Testis (tissue), 3 donors: ENCODE data around the gene PFDN5. TPM values are rescaled to one million over a fixed set of nuclear protein-coding genes. Genes with fewer than 3 reads are reported as not detected.
A peak's percentile ranks its signal among the peaks of the same experiment; 100 is the strongest.

Experiments used
- DNase-seq: peaks from one replicate; pipeline ENCODE4 v3.0.0-alpha.2; 2019
- H3K27ac ChIP-seq, 2 donors: fragments of 200-600 bp; sonication (generic); one replicate each; pipeline ENCODE4 v1.5.1; 2019
- H3K27me3 ChIP-seq: fragments of 200-600 bp; sonication (generic); one replicate; pipeline ENCODE4 v1.5.1; 2019
- H3K36me3 ChIP-seq: fragments of 200-600 bp; sonication (generic); one replicate; pipeline ENCODE4 v1.5.1; 2017; ENCODE audit warnings: low read depth; ENCODE audit errors: missing control alignments
- H3K4me1 ChIP-seq: fragments of 200-600 bp; sonication (generic); one replicate; pipeline ENCODE4 v1.5.1; 2019
- H3K4me3 ChIP-seq, 2 donors: fragments of 200-600 bp; sonication (generic); one replicate each; pipeline ENCODE4 v1.5.1; 2017 to 2019
- H3K9me3 ChIP-seq: fragments of 200-600 bp; sonication (generic); one replicate; pipeline ENCODE4 v1.5.1; 2017
- CTCF ChIP-seq, 3 experiments: fragments of 450-650 bp in 2 of 3; fragments of 200-600 bp in 1 of 3; sonication (generic) in 1 of 3; IDR thresholded peaks; one replicate each; pipeline ENCODE4 v1.5.1; 2016 to 2019; ENCODE audit warnings: antibody characterized with exemption in 3 of 3, mild to moderate bottlenecking in 2 of 3, moderate library complexity in 1 of 3
- POLR2A ChIP-seq: fragments of 450-650 bp; IDR thresholded peaks from one replicate; pipeline ENCODE4 v1.6.1; 2017; ENCODE audit warnings: antibody characterized with exemption, mild to moderate bottlenecking, moderate library complexity
- WGBS, 2 donors: methylation state at CpG; one replicate each; pipeline ENCODE4 v1.1.5; 2018; 5-methylcytosine and 5-hydroxymethylcytosine counted together
- intact Hi-C: fragments of 100-400 bp; cut with DNase I; formaldehyde crosslinking; loops from one replicate; pipeline ENCODE4 v1.15.1; 2023; ENCODE audit warnings: low total_unique reads
- polyA plus RNA-seq: library from polyadenylated mRNA; stranded (reverse); fragments of 350-450 nt; fragmentation: Illumina TruSeq; extraction: RNeasy Lipid Tissue Mini Kit (QIAGEN cat#74804); gene quantifications from one replicate; pipeline ENCODE4 v1.2.3, GENCODE V29; 2014; ENCODE audit warnings: low read depth, low replicate concordance; ENCODE audit not compliant: insufficient read depth
- total RNA-seq, 2 donors: library from RNA; depleted of rRNA; stranded (reverse); fragments of >200 nt; gene quantifications; one replicate each; pipeline ENCODE4 v1.2.3, GENCODE V29; 2016

PFDN5 gene
- total and polyA plus RNA-seq, 3 donors from 2014 or later, result 430 to 797 (median 494) TPM

GRCh38 chr12:53343449-53343848 is 48.1 kb downstream of the PFDN5 start:
- 61 to 63% methylated on average over 3 of the region's 3 CpGs for WGBS, 2 donors
- TF ChIP-seq POLR2A (no peak), CTCF (IDR thresholded peaks at IDR 0.05) (no peak)
- Histone ChIP-seq H3K4me1 (peaks cover 8% of the 10 kb centered on the region), H3K27me3 (no peaks in the 10 kb centered on the region), H3K27ac (no peak overlapping the region), H3K4me3 (no peak overlapping the region), H3K36me3 (no peaks in the 10 kb centered on the region), H3K9me3 (no peaks in the 10 kb centered on the region)
- DNase-seq, result no peak
- intact Hi-C loops, result no loop called here

- no peak for DNase-seq
- Histone ChIP-seq H3K9me3 (no peaks in the 10 kb centered on the region), H3K4me3 (no peak overlapping the region), H3K27me3 (no peaks in the 10 kb centered on the region), H3K36me3 (no peaks in the 10 kb centered on the region), H3K4me1 (peaks cover 8% of the 10 kb centered on the region), H3K27ac (no peak overlapping the region)
- WGBS, 2 donors, result 78 to 91% methylated on average over 4 of the region's 4 CpGs
- no peak for TF ChIP-seq POLR2A
- TF ChIP-seq CTCF (IDR thresholded peaks at IDR 0.05), result no peak
- intact Hi-C loops, result no loop called here
Observed at GRCh38 chr12:53343969-53344368, 48.6 kb downstream of the PFDN5 start.

GRCh38 chr12:53344487-53344823 is 49.1 kb downstream of the PFDN5 start:
- DNase-seq, result no peak
- intact Hi-C loops, result no loop called here
- H3K4me3 ChIP-seq, result peak overlapping the region; percentile 60 to 76
- H3K9me3 ChIP-seq, result no peaks in the 10 kb centered on the region
- 3 to 6% methylated on average over 8 to 19 of the region's 19 CpGs for WGBS, 2 donors
- peaks cover 8% of the 10 kb centered on the region for H3K4me1 ChIP-seq
- H3K27ac ChIP-seq, result no peak overlapping the region
- H3K36me3 ChIP-seq, result no peaks in the 10 kb centered on the region
- H3K27me3 ChIP-seq, result no peaks in the 10 kb centered on the region
- TF ChIP-seq CTCF (IDR thresholded peaks at IDR 0.05), result no peak
- no peak for TF ChIP-seq POLR2A

DNA sequence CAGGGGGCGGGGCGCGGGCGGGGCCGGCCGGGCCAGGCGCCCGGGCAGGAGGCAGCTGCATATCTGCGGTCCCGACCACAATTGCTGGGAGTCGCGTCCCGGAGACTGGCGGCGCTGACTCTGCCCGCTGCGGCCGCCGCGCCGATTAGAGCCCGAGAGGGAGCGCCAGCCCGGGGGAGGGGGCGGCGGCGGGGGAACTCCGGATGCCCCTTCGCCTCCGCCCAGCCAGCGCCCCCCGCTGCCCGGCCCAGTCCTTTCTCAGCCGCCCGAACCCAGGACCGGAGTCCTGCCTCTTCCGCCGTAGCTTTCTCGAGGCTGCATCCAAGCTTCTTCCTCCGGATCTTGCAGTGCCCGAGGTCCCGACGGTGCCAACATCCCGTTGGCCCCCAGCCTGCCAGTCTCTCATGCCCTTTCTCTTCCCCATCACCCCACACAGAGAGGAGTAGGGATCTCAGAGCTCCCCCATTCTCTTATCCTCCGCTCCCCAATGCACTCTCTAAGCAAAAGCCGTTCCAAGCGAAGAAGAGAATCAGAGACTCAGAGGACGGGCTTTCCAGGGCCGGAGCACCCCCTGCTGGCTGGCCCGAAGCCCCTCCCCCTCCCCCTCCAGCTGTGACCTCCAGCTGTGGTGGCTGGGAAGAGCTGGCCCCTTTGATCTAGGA is 49.6 kb downstream of the PFDN5 start:
- peak; percentile 76 for DNase-seq
- Histone ChIP-seq H3K27me3 (no peaks in the 10 kb centered on the region), H3K4me1 (peaks cover 8% of the 10 kb centered on the region), H3K9me3 (no peaks in the 10 kb centered on the region), H3K36me3 (no peaks in the 10 kb centered on the region), H3K4me3 (peak overlapping the region; percentile 60 to 76), H3K27ac (peak overlapping the region; percentile 50 to 73)
- intact Hi-C loops, result no loop called here
- WGBS, 2 donors, result 0 to 1% methylated on average over 5 to 42 of the region's 50 CpGs
- TF ChIP-seq POLR2A (no peak), CTCF (IDR thresholded peaks at IDR 0.05) (peak; percentile 40 to 60 (median 58))
